ENCODE data around the gene PUSL1.

PUSL1 gene

DNA sequence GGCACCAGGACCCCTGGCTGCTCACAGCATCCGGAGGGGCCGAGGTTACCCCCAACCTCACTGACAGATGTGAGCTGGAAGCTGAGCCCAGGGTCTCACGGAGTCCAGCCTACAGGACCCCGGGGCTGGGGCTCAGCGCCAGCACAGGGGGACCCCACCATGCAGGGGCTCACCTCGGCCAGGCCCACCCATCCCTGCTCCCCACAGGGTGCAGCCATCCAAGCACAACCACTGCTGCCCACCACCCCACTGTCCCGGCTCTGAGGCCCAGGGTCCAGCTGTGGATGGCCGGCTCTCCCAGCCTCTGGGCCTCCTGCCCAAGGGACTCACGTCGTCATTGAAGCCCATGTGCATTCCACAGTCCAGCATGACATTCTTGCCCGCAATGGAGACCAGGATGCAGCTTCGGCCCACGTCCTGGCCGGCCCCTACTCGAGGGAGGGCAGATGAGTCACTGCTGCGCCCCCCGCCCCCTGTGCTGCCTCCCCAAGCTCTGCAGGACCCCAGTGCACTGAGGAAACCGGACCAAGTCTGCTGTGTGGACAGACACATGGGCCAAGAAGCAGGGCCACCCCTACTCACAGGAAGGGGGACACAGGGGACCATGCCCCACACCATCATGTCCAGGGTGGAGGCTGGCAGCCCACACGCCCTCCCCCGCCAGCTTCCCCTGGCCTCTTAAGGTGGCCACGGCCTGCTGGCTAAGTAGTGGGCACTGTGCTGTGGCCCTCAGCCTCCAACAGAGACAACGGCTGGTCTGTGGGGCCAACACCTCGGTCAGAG is 12.5 kb downstream of the PUSL1 start:
- no peak for DNase-seq (ENCODE audit: low read depth)
- H3K4me3 ChIP-seq (ENCODE audit: low read depth, low read length) = no peak overlapping the region
- TF ChIP-seq CTCF (IDR thresholded peaks at IDR 0.05; ENCODE audit: low read depth, low read length, missing control alignments) = no peak

DNA sequence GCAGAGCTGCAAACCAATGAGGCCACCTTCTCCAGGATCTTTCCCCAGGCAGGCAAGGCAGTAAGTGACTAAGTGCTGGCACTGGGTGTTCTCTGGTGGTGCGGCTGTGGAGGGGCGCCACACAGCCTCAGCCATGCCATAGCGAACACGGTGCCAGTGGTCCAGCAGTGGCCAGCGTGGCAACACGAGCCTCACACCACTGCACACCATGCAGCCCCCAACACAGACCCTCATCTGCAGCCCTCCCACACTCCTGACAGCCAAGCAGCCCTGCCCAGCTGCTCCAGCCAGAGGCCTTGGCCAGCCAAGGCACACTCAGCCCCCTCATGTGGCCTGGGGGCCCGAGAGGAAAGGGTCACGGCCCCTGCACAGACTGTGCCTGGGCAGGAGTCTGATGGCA is 13.1 kb downstream of the PUSL1 start:
- H3K4me3 ChIP-seq (ENCODE audit: low read depth, low read length) = no peak overlapping the region
- no peak for DNase-seq (ENCODE audit: low read depth)
- TF ChIP-seq CTCF (IDR thresholded peaks at IDR 0.05; ENCODE audit: low read depth, low read length, missing control alignments) = no peak

DNA sequence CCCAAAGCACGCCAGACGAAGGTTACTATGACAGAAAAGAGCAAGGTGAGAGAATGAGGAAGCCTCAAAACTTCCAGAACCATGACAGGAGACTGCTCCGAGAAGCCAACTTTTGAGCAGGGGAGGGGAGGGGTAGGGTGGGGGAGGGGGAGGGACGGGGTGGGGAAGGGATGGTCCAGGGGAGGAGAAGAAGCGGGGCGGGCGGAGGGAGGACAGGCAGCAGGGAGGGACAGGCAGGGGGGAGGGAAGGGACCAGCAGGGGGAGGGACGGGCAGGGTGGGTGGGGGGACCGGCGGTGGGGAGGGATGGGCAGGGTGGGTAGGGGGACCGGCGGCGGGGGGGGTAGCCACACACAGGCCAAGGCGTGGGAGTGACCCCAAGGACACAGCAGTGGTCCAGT is 14.0 kb downstream of the PUSL1 start:
- no peak for TF ChIP-seq CTCF (IDR thresholded peaks at IDR 0.05; ENCODE audit: low read depth, low read length, missing control alignments)
- no peak for DNase-seq (ENCODE audit: low read depth)
- no peak overlapping the region for H3K4me3 ChIP-seq (ENCODE audit: low read depth, low read length)

- no peak for TF ChIP-seq CTCF (IDR thresholded peaks at IDR 0.05; ENCODE audit: low read depth, low read length, missing control alignments)
- H3K4me3 ChIP-seq (ENCODE audit: low read depth, low read length) = peak overlapping the region; percentile 43; the same call in 1 of the 2 replicates
Measured at GRCh38 chr1:1322952-1323351, 14.6 kb downstream of the PUSL1 start.

DNA sequence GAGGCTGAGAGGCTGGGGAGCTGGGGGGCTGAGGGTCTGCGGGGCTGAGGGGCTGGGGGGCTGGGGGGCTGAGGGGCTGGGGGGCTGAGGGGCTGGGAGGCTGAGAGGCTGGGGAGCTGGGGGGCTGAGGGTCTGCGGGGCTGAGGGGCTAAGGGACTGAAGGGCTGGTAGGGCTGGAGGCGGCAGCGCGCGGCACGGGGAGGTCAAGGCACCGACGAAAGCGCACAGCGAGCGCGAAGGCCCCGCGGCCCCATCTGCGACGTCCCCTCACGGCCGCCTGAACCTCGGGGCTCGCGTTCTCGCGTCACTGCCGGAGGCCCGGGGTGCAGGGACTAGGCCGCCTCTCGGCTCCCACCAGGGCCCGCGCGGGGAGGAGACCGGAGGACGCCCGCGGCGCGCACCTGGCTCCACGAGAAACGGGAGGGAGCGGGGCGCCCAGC is 15.7 kb downstream of the PUSL1 start:
- TF ChIP-seq CTCF (IDR thresholded peaks at IDR 0.05; ENCODE audit: low read depth, low read length, missing control alignments) = no peak
- peak overlapping the region; percentile 97 for H3K4me3 ChIP-seq (ENCODE audit: low read depth, low read length)

More at GRCh38 chr1:1322952-1323351, 14.6 kb downstream of the PUSL1 start:
- no peak for DNase-seq (ENCODE audit: low read depth)

GRCh38 chr1:1324524-1325287 is 16.3 kb downstream of the PUSL1 start, which contains the start of the genes CPTP and INTS11:
Gene CPTP, plus strand, starts transcription at chr1:1324802. Its CDS starts 2,109 bp downstream, at chr1:1326911.
Gene INTS11, minus strand, starts transcription at chr1:1324660. Its CDS starts 52 bp downstream, at chr1:1324608.
- H3K4me3 ChIP-seq (ENCODE audit: low read depth, low read length) = peak within 1 kb of the TSS; percentile 97
- DNase-seq (ENCODE audit: low read depth) = peak; percentile 69
- TF ChIP-seq CTCF (IDR thresholded peaks at IDR 0.05; ENCODE audit: low read depth, low read length, missing control alignments) = no peak

More for the DNA sequence above, 15.7 kb downstream of the PUSL1 start:
- no peak for DNase-seq (ENCODE audit: low read depth)

Data from GM12864 (cell line).